Hematopoietic multipotent progenitor cell treated with erythropoietin and hydrocortisone succinate and interleukin-3 and kit ligand, for 17 days (in vitro differentiated cells): ENCODE results near the gene CNDP2.

ENCODE experiments used
- DNase-seq: peaks from one replicate; pipeline ENCODE4 v3.0.0-alpha.2; 2015; ENCODE audit warnings: low spot score

CNDP2 gene

GRCh38 chr18:74571895-74572680 lies 75.9 kb downstream of the CNDP2 start:
- DNase-seq: no peak

GRCh38 chr18:74573053-74573452 lies 76.9 kb downstream of the CNDP2 start:
- DNase-seq: no peak
